ENCODE data around the gene ZNRF3. TPM values are rescaled to one million over a fixed set of nuclear protein-coding genes. Genes with fewer than 3 reads are reported as not detected.
A peak's percentile ranks its signal among the peaks of the same experiment; 100 is the strongest.

Gene ZNRF3
- total RNA-seq, 1 experiment from 2014 or later, result 23.7 TPM

DNA sequence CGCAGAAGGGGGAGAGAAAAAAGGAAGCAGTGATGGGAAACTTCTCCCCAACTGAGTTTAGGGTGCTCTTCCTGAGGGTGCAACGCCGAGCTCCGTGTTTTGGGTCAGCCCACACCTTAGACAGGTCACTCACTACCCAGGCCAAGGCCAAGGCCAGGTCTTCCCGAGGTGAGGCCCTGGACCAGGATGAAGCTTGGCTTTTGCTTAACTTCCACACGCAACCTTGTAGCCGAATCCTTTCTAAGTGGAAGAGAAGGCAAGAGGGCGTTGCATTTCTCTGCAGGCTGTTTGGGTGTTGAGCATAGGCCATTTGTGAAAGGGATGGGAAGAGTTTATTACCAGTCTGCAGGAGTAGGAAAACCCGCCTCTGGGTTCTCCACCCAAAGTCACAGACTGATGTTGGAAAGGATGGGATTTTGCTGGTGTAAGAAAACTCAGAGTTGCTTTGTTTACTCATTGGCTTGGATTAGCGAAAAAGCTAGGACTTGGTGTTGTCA, 191.0 kb downstream of the ZNRF3 start:
- intact Hi-C loops (cut with micrococcal nuclease; ENCODE audit: unreplicated experiment), result loop anchor here (10.0 kb wide), 1 partner anchor 80 kb away; no protein-coding TSS in a partner anchor
- Mint-ChIP-seq H3K4me3 (ENCODE audit: low read depth, unreplicated experiment) (peak overlapping the region; percentile 76), H3K9me3 (ENCODE audit: low read depth, unreplicated experiment) (no peaks in the 10 kb centered on the region), H3K27ac (ENCODE audit: unreplicated experiment) (peak overlapping the region; percentile 21), H3K36me3 (ENCODE audit: insufficient read depth, unreplicated experiment) (peaks cover 20% of the 10 kb centered on the region), H3K4me1 (ENCODE audit: low read depth, unreplicated experiment) (peaks cover 5% of the 10 kb centered on the region), H3K27me3 (ENCODE audit: unreplicated experiment) (peaks cover 57% of the 10 kb centered on the region)
- no TSS peak for BruUV-seq (replicated peaks)
- CTCF ChIA-PET, result interaction anchor here (0.5 kb wide), 1 partner anchor 170 kb away, joined by 3 read pairs; no protein-coding TSS in a partner anchor
- DNase-seq, result no peak
- TF ChIP-seq, protein P1, sequence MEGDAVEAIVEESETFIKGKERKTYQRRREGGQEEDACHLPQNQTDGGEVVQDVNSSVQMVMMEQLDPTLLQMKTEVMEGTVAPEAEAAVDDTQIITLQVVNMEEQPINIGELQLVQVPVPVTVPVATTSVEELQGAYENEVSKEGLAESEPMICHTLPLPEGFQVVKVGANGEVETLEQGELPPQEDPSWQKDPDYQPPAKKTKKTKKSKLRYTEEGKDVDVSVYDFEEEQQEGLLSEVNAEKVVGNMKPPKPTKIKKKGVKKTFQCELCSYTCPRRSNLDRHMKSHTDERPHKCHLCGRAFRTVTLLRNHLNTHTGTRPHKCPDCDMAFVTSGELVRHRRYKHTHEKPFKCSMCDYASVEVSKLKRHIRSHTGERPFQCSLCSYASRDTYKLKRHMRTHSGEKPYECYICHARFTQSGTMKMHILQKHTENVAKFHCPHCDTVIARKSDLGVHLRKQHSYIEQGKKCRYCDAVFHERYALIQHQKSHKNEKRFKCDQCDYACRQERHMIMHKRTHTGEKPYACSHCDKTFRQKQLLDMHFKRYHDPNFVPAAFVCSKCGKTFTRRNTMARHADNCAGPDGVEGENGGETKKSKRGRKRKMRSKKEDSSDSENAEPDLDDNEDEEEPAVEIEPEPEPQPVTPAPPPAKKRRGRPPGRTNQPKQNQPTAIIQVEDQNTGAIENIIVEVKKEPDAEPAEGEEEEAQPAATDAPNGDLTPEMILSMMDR (IDR thresholded peaks at IDR 0.05; ENCODE audit: unreplicated experiment), result no peak

DNA sequence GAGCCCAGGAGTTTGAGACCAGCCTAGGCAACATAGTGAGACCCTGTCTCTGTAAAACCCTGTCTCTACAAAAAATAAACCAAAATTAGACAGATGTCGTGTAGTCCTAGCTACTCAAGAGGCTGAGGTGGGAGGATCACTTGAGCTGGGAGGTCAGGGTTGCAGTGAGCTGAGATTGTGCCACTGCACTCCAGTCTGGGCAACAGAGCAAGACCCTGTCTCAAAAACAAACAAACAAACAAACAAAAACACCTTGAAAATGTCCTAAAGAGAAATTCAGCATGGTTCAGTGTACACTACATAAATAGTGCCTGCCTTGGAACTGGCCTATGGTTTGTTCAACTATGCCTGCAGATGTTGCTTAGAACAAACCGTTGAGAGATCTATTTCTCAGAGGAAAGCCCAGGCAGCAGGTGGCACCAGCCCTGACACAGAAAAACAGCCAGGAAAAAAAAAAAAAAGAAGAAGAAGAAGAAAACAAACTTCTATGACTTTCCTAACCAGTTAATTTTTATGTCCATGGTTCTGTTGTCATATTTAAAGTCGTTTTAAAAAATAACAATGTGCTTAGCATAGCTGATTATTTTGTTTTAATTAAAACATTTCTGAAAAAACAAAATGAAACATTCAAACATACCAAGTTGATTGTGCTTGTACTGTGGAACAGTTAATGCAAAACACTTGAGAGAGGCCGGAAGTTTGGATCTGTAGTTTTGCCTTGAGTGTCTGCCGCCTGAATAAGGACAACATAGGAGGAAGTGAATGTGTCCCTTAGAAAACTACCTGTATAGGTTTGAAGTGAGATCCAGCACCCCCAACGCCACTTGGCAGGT, 194.9 kb downstream of the ZNRF3 start:
- Mint-ChIP-seq H3K27ac (ENCODE audit: unreplicated experiment) (no peak overlapping the region), H3K36me3 (ENCODE audit: insufficient read depth, unreplicated experiment) (peaks cover 12% of the 10 kb centered on the region), H3K4me3 (ENCODE audit: low read depth, unreplicated experiment) (no peak overlapping the region), H3K27me3 (ENCODE audit: unreplicated experiment) (peaks cover 32% of the 10 kb centered on the region), H3K4me1 (ENCODE audit: low read depth, unreplicated experiment) (peaks cover 7% of the 10 kb centered on the region), H3K9me3 (ENCODE audit: low read depth, unreplicated experiment) (no peaks in the 10 kb centered on the region)
- no TSS peak for BruUV-seq (replicated peaks)
- CTCF ChIA-PET, result no interaction called here
- intact Hi-C loops (cut with micrococcal nuclease; ENCODE audit: unreplicated experiment), result loop anchor here (10.0 kb wide), 1 partner anchor 77 kb away; no protein-coding TSS in a partner anchor
- TF ChIP-seq, protein P1 (IDR thresholded peaks at IDR 0.05; ENCODE audit: unreplicated experiment), result no peak
- no peak for DNase-seq

DNA sequence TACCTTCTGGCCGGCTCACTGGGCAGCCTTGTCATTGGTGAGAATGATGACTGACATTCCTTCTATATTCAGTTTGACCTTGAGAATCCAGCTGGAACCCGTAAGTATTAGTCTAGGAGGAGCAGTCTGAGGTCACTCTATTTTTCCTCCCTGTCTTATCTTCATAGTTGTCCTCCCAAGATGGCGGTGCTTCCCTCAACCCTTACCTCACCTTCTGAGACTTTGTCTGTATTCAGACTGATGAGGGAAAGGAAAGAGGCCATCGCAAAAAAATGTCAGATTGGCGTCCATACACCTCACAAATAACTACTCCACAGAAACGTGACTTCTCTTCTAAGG, 195.5 kb downstream of the ZNRF3 start:
- no TSS peak for BruUV-seq (replicated peaks)
- CTCF ChIA-PET, result no interaction called here
- H3K4me3 Mint-ChIP-seq (ENCODE audit: low read depth, unreplicated experiment), result no peak overlapping the region
- no peaks in the 10 kb centered on the region for H3K9me3 Mint-ChIP-seq (ENCODE audit: low read depth, unreplicated experiment)
- DNase-seq, result no peak
- H3K4me1 Mint-ChIP-seq (ENCODE audit: low read depth, unreplicated experiment), result peaks cover 7% of the 10 kb centered on the region
- H3K36me3 Mint-ChIP-seq (ENCODE audit: insufficient read depth, unreplicated experiment), result peaks cover 6% of the 10 kb centered on the region
- TF ChIP-seq, protein P1 (IDR thresholded peaks at IDR 0.05; ENCODE audit: unreplicated experiment), result no peak
- H3K27ac Mint-ChIP-seq (ENCODE audit: unreplicated experiment), result no peak overlapping the region
- intact Hi-C loops (cut with micrococcal nuclease; ENCODE audit: unreplicated experiment), result loop anchor here (10.0 kb wide), 1 partner anchor 76 kb away; no protein-coding TSS in a partner anchor
- H3K27me3 Mint-ChIP-seq (ENCODE audit: unreplicated experiment), result peaks cover 26% of the 10 kb centered on the region

DNA sequence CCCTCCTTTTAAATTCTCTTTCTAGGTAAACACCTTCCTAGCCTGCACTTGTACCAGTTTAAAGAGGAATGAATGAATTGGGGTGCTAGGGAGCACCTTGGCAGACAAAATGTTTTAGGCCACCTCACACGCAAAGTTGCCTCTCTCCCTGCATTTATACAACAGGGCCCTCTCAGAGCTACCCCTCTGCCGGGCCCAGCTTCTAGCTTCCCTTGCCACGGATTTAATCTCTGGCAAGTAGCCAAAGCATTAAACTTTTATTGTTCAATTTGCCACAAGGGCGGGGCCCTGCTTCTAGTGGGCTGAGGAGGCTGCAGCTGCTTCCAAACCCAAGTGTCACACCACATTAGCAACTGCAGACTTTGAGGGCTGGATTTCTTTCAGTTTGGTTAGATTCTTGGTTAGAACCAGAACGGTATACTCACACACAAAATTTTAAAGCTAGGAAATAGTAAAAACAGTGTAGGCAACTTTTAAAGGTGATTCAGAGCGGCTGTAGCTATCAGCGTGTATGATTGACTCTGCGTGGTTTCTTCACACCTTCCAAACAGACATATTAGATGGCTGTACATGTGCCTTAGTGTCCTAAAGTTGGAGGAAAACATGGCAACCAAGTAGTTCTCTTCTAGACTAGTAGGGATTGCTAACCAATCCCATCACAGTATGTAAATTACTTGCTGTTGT, 196.0 kb downstream of the ZNRF3 start:
- DNase-seq, result no peak
- intact Hi-C loops (cut with micrococcal nuclease; ENCODE audit: unreplicated experiment), result loop anchor here (10.0 kb wide), 1 partner anchor 75 kb away; no protein-coding TSS in a partner anchor

More for the DNA sequence above, 196.0 kb downstream of the ZNRF3 start:
- CTCF ChIA-PET, result no interaction called here
- Mint-ChIP-seq H3K27me3 (ENCODE audit: unreplicated experiment) (peaks cover 21% of the 10 kb centered on the region), H3K4me3 (ENCODE audit: low read depth, unreplicated experiment) (no peak overlapping the region), H3K9me3 (ENCODE audit: low read depth, unreplicated experiment) (no peaks in the 10 kb centered on the region), H3K27ac (ENCODE audit: unreplicated experiment) (no peak overlapping the region), H3K36me3 (ENCODE audit: insufficient read depth, unreplicated experiment) (peaks cover under 1% of the 10 kb centered on the region), H3K4me1 (ENCODE audit: low read depth, unreplicated experiment) (peaks cover 7% of the 10 kb centered on the region)
- TF ChIP-seq, protein P1 (IDR thresholded peaks at IDR 0.05; ENCODE audit: unreplicated experiment), result no peak
- BruUV-seq (replicated peaks), result no TSS peak

Measured in Calu3 (cell line).